Measurements from ENCODE around the gene JARID2. TPM values are rescaled to one million over a fixed set of nuclear protein-coding genes. Genes with fewer than 3 reads are reported as not detected.

The JARID2 gene
- total RNA-seq, 4 donors from 2014 or later = 6.6 to 8.1 (median 7.5) TPM

- Histone ChIP-seq H3K4me3 (replicated peaks in 1 of 3) (no peak overlapping the region), H3K36me3 (peaks cover 0 to 10% of the 10 kb centered on the region in 2 donors), H3K9me3 (no peaks in the 10 kb centered on the region), H3K27ac (no peak overlapping the region), H3K4me1 (peaks cover 13 to 15% of the 10 kb centered on the region in 2 donors), H3K27me3 (no peaks in the 10 kb centered on the region)
- intact Hi-C loops (cut with DNase I) = no loop called here
- TF ChIP-seq, protein P1, sequence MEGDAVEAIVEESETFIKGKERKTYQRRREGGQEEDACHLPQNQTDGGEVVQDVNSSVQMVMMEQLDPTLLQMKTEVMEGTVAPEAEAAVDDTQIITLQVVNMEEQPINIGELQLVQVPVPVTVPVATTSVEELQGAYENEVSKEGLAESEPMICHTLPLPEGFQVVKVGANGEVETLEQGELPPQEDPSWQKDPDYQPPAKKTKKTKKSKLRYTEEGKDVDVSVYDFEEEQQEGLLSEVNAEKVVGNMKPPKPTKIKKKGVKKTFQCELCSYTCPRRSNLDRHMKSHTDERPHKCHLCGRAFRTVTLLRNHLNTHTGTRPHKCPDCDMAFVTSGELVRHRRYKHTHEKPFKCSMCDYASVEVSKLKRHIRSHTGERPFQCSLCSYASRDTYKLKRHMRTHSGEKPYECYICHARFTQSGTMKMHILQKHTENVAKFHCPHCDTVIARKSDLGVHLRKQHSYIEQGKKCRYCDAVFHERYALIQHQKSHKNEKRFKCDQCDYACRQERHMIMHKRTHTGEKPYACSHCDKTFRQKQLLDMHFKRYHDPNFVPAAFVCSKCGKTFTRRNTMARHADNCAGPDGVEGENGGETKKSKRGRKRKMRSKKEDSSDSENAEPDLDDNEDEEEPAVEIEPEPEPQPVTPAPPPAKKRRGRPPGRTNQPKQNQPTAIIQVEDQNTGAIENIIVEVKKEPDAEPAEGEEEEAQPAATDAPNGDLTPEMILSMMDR (IDR thresholded peaks at IDR 0.05) = no peak
- no peak for TF ChIP-seq POLR2A (IDR thresholded peaks at IDR 0.05)
- WGBS, 2 donors = 77 to 92% methylated on average over 4 of the region's 4 CpGs
- DNase-seq = no peak
Observed at GRCh38 chr6:15484821-15485220, 239.0 kb downstream of the JARID2 start.

DNA sequence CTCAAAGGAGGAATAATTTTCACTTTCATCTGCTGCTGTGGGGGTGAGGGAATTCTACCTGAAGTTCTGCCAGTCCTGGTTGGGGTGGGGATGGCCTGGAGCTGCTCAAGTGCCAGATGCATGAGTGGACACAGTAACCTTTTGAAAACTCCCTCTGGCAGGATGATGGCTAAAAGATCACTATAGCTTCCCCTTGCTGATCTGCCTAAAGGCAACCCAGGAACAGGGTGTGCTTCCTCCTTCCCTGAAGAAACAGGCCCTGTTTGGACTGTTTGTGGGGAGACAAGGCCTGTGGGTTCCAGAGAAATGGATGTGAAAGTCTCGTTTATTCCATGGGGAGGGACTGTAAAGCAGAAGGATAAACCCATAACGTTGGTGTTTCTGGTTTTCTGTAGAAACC is 240.1 kb downstream of the JARID2 start:
- Histone ChIP-seq H3K36me3 (peaks cover 0 to 10% of the 10 kb centered on the region in 2 donors), H3K27ac (peak overlapping the region in 1 of 3 donors; percentile 31), H3K27me3 (no peaks in the 10 kb centered on the region), H3K4me3 (replicated peaks in 1 of 3) (no peak overlapping the region), H3K4me1 (peaks cover 14 to 15% of the 10 kb centered on the region in 2 donors), H3K9me3 (no peaks in the 10 kb centered on the region)
- DNase-seq = peak; percentile 70 to 72
- intact Hi-C loops (cut with DNase I) = no loop called here
- 44 to 54% methylated on average over 2 of the region's 2 CpGs for WGBS, 2 donors
- TF ChIP-seq POLR2A (IDR thresholded peaks at IDR 0.05) = no peak
- TF ChIP-seq, protein P1 (IDR thresholded peaks at IDR 0.05) = no peak

DNA sequence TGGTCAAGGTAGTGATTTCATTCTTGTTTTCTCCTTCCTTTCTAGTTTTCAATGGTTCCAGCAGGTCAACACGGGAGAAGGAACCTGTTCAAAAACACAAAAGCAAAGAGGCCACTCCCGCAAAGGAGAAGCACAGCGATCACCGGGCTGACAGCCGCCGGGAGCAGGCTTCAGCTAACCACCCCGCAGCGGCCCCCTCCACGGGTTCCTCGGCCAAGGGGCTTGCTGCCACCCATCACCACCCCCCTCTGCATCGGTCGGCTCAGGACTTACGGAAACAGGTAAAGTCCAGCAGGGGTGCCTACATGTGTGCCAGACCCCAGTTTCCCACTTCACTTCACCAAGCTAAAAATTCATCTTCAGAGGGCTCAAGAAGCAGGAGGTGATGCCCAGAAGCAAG is 241.4 kb downstream of the JARID2 start:
- no peak for DNase-seq
- Histone ChIP-seq H3K36me3 (peaks cover 0 to 10% of the 10 kb centered on the region in 2 donors), H3K9me3 (no peaks in the 10 kb centered on the region), H3K4me3 (replicated peaks in 1 of 3) (no peak overlapping the region), H3K4me1 (peaks cover 25 to 28% of the 10 kb centered on the region in 2 donors), H3K27ac (no peak overlapping the region), H3K27me3 (no peaks in the 10 kb centered on the region)
- WGBS, 2 donors = 96 to 98% methylated on average over 13 of the region's 13 CpGs
- intact Hi-C loops (cut with DNase I) = no loop called here
- no peak for TF ChIP-seq POLR2A (IDR thresholded peaks at IDR 0.05)
- TF ChIP-seq, protein P1 (IDR thresholded peaks at IDR 0.05) = no peak

- Histone ChIP-seq H3K4me3 (replicated peaks in 1 of 3) (no peak overlapping the region), H3K27me3 (no peaks in the 10 kb centered on the region), H3K9me3 (no peaks in the 10 kb centered on the region), H3K27ac (no peak overlapping the region), H3K36me3 (peaks cover 0 to 10% of the 10 kb centered on the region in 2 donors), H3K4me1 (peaks cover 25 to 28% of the 10 kb centered on the region in 2 donors)
- no peak for DNase-seq
- TF ChIP-seq, protein P1 (IDR thresholded peaks at IDR 0.05) = no peak
- no peak for TF ChIP-seq POLR2A (IDR thresholded peaks at IDR 0.05)
- intact Hi-C loops (cut with DNase I) = no loop called here
- 88 to 94% methylated on average over 14 of the region's 14 CpGs for WGBS, 2 donors
Observed at GRCh38 chr6:15489261-15489962, 243.5 kb downstream of the JARID2 start.

Data from thyroid gland (tissue), 4 donors.